Activated naive CD4-positive, alpha-beta T cell treated with anti-CD3 and anti-CD28 coated beads, Interleukin-2, amount 50 U/mL, for 24 hours (primary cell): Measurements from ENCODE around the gene PWP2.
"Not testable (repeated sequence)": the region's sequence is repeated elsewhere in the genome, so short reads cannot be mapped to it uniquely, and the experiment has no call there.

Experiments
- H3K27ac Mint-ChIP-seq: one replicate; pipeline ENCODE4 v1.8.0; 2021; ENCODE audit warnings: mild to moderate bottlenecking, mixed read lengths
- H3K27me3 Mint-ChIP-seq: one replicate; pipeline ENCODE4 v1.8.0; 2021; ENCODE audit warnings: mixed read lengths
- H3K36me3 Mint-ChIP-seq: one replicate; pipeline ENCODE4 v1.8.0; 2021; ENCODE audit warnings: mixed read lengths
- H3K4me1 Mint-ChIP-seq: one replicate; pipeline ENCODE4 v1.8.0; 2021; ENCODE audit warnings: mixed read lengths
- H3K4me3 Mint-ChIP-seq: one replicate; pipeline ENCODE4 v1.8.0; 2021; ENCODE audit warnings: mild to moderate bottlenecking, mixed read lengths
- H3K9me3 Mint-ChIP-seq: one replicate; pipeline ENCODE4 v1.8.0; 2021; ENCODE audit warnings: mixed read lengths

PWP2 gene

GRCh38 chr21:44107026-44107501, at the start of gene PWP2:
PWP2 (plus strand) TSS chr21:44107399; CDS start chr21:44107417, 18 bp downstream.
- H3K4me1 Mint-ChIP-seq, H3K27ac Mint-ChIP-seq, H3K9me3 Mint-ChIP-seq, H3K36me3 Mint-ChIP-seq, H3K27me3 Mint-ChIP-seq: not testable (repeated sequence)
- peak within 1 kb of the TSS; percentile 36 for H3K4me3 Mint-ChIP-seq

GRCh38 chr21:44057960-44058651, 49.1 kb upstream of the PWP2 start:
- H3K4me1 Mint-ChIP-seq = peaks cover 13% of the 10 kb centered on the region
- H3K9me3 Mint-ChIP-seq = no peaks in the 10 kb centered on the region
- peak overlapping the region; percentile 74 for H3K27ac Mint-ChIP-seq
- H3K27me3 Mint-ChIP-seq = no peaks in the 10 kb centered on the region
- H3K36me3 Mint-ChIP-seq = peaks cover 7% of the 10 kb centered on the region
- no peak overlapping the region for H3K4me3 Mint-ChIP-seq

- Mint-ChIP-seq H3K4me1 (peaks cover 18% of the 10 kb centered on the region), H3K4me3 (no peak overlapping the region), H3K9me3 (no peaks in the 10 kb centered on the region), H3K27me3 (no peaks in the 10 kb centered on the region), H3K36me3 (peaks cover 7% of the 10 kb centered on the region), H3K27ac (peak overlapping the region; percentile 74)
Observed at GRCh38 chr21:44058652-44058964, 48.6 kb upstream of the PWP2 start.

GRCh38 chr21:44058981-44059380, 48.2 kb upstream of the PWP2 start:
- H3K9me3 Mint-ChIP-seq = no peaks in the 10 kb centered on the region
- H3K27ac Mint-ChIP-seq = no peak overlapping the region
- H3K4me1 Mint-ChIP-seq = peaks cover 22% of the 10 kb centered on the region
- H3K27me3 Mint-ChIP-seq = no peaks in the 10 kb centered on the region
- H3K4me3 Mint-ChIP-seq = no peak overlapping the region
- peaks cover 7% of the 10 kb centered on the region for H3K36me3 Mint-ChIP-seq

GRCh38 chr21:44059710-44060109, 47.5 kb upstream of the PWP2 start:
- H3K27ac Mint-ChIP-seq = no peak overlapping the region
- no peak overlapping the region for H3K4me3 Mint-ChIP-seq
- no peaks in the 10 kb centered on the region for H3K27me3 Mint-ChIP-seq
- no peaks in the 10 kb centered on the region for H3K9me3 Mint-ChIP-seq
- peaks cover 10% of the 10 kb centered on the region for H3K36me3 Mint-ChIP-seq
- peaks cover 25% of the 10 kb centered on the region for H3K4me1 Mint-ChIP-seq

- Mint-ChIP-seq H3K4me3 (no peak overlapping the region), H3K36me3 (peaks cover 14% of the 10 kb centered on the region), H3K4me1 (peaks cover 51% of the 10 kb centered on the region), H3K27me3 (no peaks in the 10 kb centered on the region), H3K9me3 (no peaks in the 10 kb centered on the region), H3K27ac (no peak overlapping the region)
Observed at GRCh38 chr21:44062380-44062779, 44.8 kb upstream of the PWP2 start.

- H3K27ac Mint-ChIP-seq = peak overlapping the region; percentile 53
- H3K9me3 Mint-ChIP-seq = no peaks in the 10 kb centered on the region
- no peaks in the 10 kb centered on the region for H3K27me3 Mint-ChIP-seq
- peaks cover 52% of the 10 kb centered on the region for H3K4me1 Mint-ChIP-seq
- H3K36me3 Mint-ChIP-seq = peaks cover 10% of the 10 kb centered on the region
- H3K4me3 Mint-ChIP-seq = no peak overlapping the region
Observed at GRCh38 chr21:44063151-44063912, 43.9 kb upstream of the PWP2 start.

- H3K4me3 Mint-ChIP-seq = peak overlapping the region; percentile 74
- H3K27ac Mint-ChIP-seq = peak overlapping the region; percentile 96
- H3K36me3 Mint-ChIP-seq = peaks cover 8% of the 10 kb centered on the region
- H3K27me3 Mint-ChIP-seq = no peaks in the 10 kb centered on the region
- H3K9me3 Mint-ChIP-seq = no peaks in the 10 kb centered on the region
- peaks cover 62% of the 10 kb centered on the region for H3K4me1 Mint-ChIP-seq
Observed at GRCh38 chr21:44064852-44065403, 42.3 kb upstream of the PWP2 start.

GRCh38 chr21:44065428-44065827, 41.8 kb upstream of the PWP2 start:
- H3K27ac Mint-ChIP-seq = peak overlapping the region; percentile 96

GRCh38 chr21:44066116-44066515, 41.1 kb upstream of the PWP2 start:
- Mint-ChIP-seq H3K36me3 (peaks cover 11% of the 10 kb centered on the region), H3K9me3 (no peaks in the 10 kb centered on the region), H3K27ac (peak overlapping the region; percentile 96), H3K4me1 (peaks cover 64% of the 10 kb centered on the region), H3K27me3 (no peaks in the 10 kb centered on the region), H3K4me3 (peak overlapping the region; percentile 74)

More at GRCh38 chr21:44065428-44065827, 41.8 kb upstream of the PWP2 start:
- H3K4me3 Mint-ChIP-seq = peak overlapping the region; percentile 74
- H3K27me3 Mint-ChIP-seq = no peaks in the 10 kb centered on the region
- H3K9me3 Mint-ChIP-seq = no peaks in the 10 kb centered on the region
- H3K36me3 Mint-ChIP-seq = peaks cover 10% of the 10 kb centered on the region
- peaks cover 64% of the 10 kb centered on the region for H3K4me1 Mint-ChIP-seq

GRCh38 chr21:44067011-44067839, 40.0 kb upstream of the PWP2 start:
- Mint-ChIP-seq H3K27me3 (no peaks in the 10 kb centered on the region), H3K4me3 (no peak overlapping the region), H3K4me1 (peaks cover 64% of the 10 kb centered on the region), H3K27ac (peak overlapping the region; percentile 75), H3K9me3 (no peaks in the 10 kb centered on the region), H3K36me3 (peaks cover 13% of the 10 kb centered on the region)

GRCh38 chr21:44070391-44070790, 36.8 kb upstream of the PWP2 start:
- no peak overlapping the region for H3K4me3 Mint-ChIP-seq
- H3K27ac Mint-ChIP-seq = no peak overlapping the region
- H3K27me3 Mint-ChIP-seq = no peaks in the 10 kb centered on the region
- H3K36me3 Mint-ChIP-seq = peaks cover 12% of the 10 kb centered on the region
- H3K4me1 Mint-ChIP-seq = peaks cover 51% of the 10 kb centered on the region
- no peaks in the 10 kb centered on the region for H3K9me3 Mint-ChIP-seq

GRCh38 chr21:44071359-44072104, 35.7 kb upstream of the PWP2 start:
- peaks cover 14% of the 10 kb centered on the region for H3K36me3 Mint-ChIP-seq
- peaks cover 41% of the 10 kb centered on the region for H3K4me1 Mint-ChIP-seq
- H3K4me3 Mint-ChIP-seq = no peak overlapping the region
- no peaks in the 10 kb centered on the region for H3K27me3 Mint-ChIP-seq
- no peak overlapping the region for H3K27ac Mint-ChIP-seq
- H3K9me3 Mint-ChIP-seq = no peaks in the 10 kb centered on the region

- Mint-ChIP-seq H3K4me1 (peaks cover 39% of the 10 kb centered on the region), H3K9me3 (no peaks in the 10 kb centered on the region), H3K27ac (peak overlapping the region; percentile 56), H3K4me3 (no peak overlapping the region), H3K36me3 (peaks cover 16% of the 10 kb centered on the region), H3K27me3 (no peaks in the 10 kb centered on the region)
Observed at GRCh38 chr21:44072111-44072510, 35.1 kb upstream of the PWP2 start.
